Fibroblast of lung (primary cell): ENCODE data around the gene PLCB2. TPM values are rescaled to one million over a fixed set of nuclear protein-coding genes. Genes with fewer than 3 reads are reported as not detected.
A peak's percentile ranks its signal among the peaks of the same experiment; 100 is the strongest.

Source experiments
- DNase-seq, 2 donors: peaks; one replicate each; pipeline versions ENCODE4 v3.0.0 to v3.0.0-alpha.2; 2010; ENCODE audit warnings: low read depth in 2 of 2
- H2AFZ ChIP-seq: 2 replicates; pipeline ENCODE4 v1.5.1; 2012; ENCODE audit warnings: low read length, control low read depth, inconsistent platforms
- H3K27ac ChIP-seq: 2 replicates; pipeline ENCODE4 v1.5.1; 2011; ENCODE audit warnings: low read length, control low read depth; ENCODE audit not compliant: insufficient read depth
- H3K27me3 ChIP-seq: 2 replicates; pipeline ENCODE4 v1.5.1; 2011; ENCODE audit warnings: mild to moderate bottlenecking, low read length; ENCODE audit not compliant: control insufficient read depth, insufficient read depth
- H3K36me3 ChIP-seq: 2 replicates; pipeline ENCODE4 v1.5.1; 2011; ENCODE audit warnings: low read length; ENCODE audit not compliant: control insufficient read depth, insufficient read depth
- H3K4me1 ChIP-seq: 2 replicates; pipeline ENCODE4 v1.5.1; 2011; ENCODE audit warnings: low read length; ENCODE audit not compliant: control insufficient read depth, insufficient read depth; ENCODE audit errors: extremely low read depth
- H3K4me2 ChIP-seq: 2 replicates; pipeline ENCODE4 v1.5.1; 2011; ENCODE audit warnings: low read length, control low read depth; ENCODE audit not compliant: insufficient read depth; ENCODE audit errors: extremely low read depth
- H3K4me3 ChIP-seq, 4 experiments: fragments of 200-600 bp in 1 of 4; sonication (generic) in 1 of 4; replicated peaks in 1 of 4; 2 replicates each; pipeline ENCODE4 v1.5.1; 2011 to 2016; ENCODE audit warnings: low read length in 4 of 4, low read depth in 3 of 4, mild to moderate bottlenecking in 3 of 4, control low read depth in 2 of 4, inconsistent platforms in 1 of 4, mixed read lengths in 1 of 4; ENCODE audit not compliant: insufficient read depth in 1 of 4; ENCODE audit errors: control extremely low read depth in 1 of 4
- H3K79me2 ChIP-seq: 2 replicates; pipeline ENCODE4 v1.5.1; 2012; ENCODE audit warnings: mild to moderate bottlenecking, low read length, inconsistent platforms; ENCODE audit not compliant: control insufficient read depth, insufficient read depth
- H3K9ac ChIP-seq: 2 replicates; pipeline ENCODE4 v1.5.1; 2011; ENCODE audit warnings: mild to moderate bottlenecking, low read length, control low read depth; ENCODE audit not compliant: insufficient read depth
- H3K9me3 ChIP-seq: 2 replicates; pipeline ENCODE4 v1.5.1; 2012; ENCODE audit warnings: low read depth, low read length; ENCODE audit not compliant: control insufficient read depth, insufficient read depth
- H4K20me1 ChIP-seq: 2 replicates; pipeline ENCODE4 v1.5.1; 2011; ENCODE audit warnings: low read length; ENCODE audit not compliant: control insufficient read depth, insufficient read depth; ENCODE audit errors: extremely low read depth
- EZH2 ChIP-seq: IDR thresholded peaks from 2 replicates; pipeline ENCODE4 v1.5.1; 2012; ENCODE audit warnings: low read length, control low read depth, mild to moderate bottlenecking; ENCODE audit errors: missing control alignments
- polyA plus RNA-seq, 2 donors: library from polyadenylated mRNA; depleted of rRNA in 1 of 2; stranded (reverse) in 1 of 2; unstranded in 1 of 2; fragments of >200 nt; gene quantifications; 2 replicates each; pipeline ENCODE4 v1.2.1, GENCODE V29; 2011 to 2012; ENCODE audit warnings: missing spikeins in 1 of 2
- total RNA-seq: library from RNA; depleted of rRNA; stranded (reverse); fragments of >200 nt; gene quantifications from 2 replicates; pipeline ENCODE4 v1.2.1, GENCODE V29; 2014
- TF ChIP-seq, protein P1 (sequence below), 2 donors: IDR thresholded peaks in 1 of 2; conservative IDR thresholded peaks in 1 of 2; 1 replicate in 1 of 2; 2 replicates in 1 of 2; pipeline ENCODE4 v1.5.1; 2011 to 2012; ENCODE audit warnings: low read length in 2 of 2, control low read depth in 1 of 2, inconsistent platforms in 1 of 2, low read depth in 1 of 2, mild to moderate bottlenecking in 1 of 2

PLCB2 gene
- total and polyA plus RNA-seq, 2 donors (not counting 1 experiment from before 2014, with no cell fraction given), result under 0.01 to 0.40 TPM

- H3K27ac ChIP-seq, result no peak overlapping the region
- H3K79me2 ChIP-seq, result no peaks in the 10 kb centered on the region
- peaks cover 3% of the 10 kb centered on the region for H3K27me3 ChIP-seq
- no peak overlapping the region for H3K4me2 ChIP-seq
- H3K4me3 ChIP-seq, result no peak overlapping the region
- DNase-seq, result no peak
- no peak overlapping the region for H3K9ac ChIP-seq
- no peaks in the 10 kb centered on the region for H4K20me1 ChIP-seq
- no peaks in the 10 kb centered on the region for H3K4me1 ChIP-seq
- H3K36me3 ChIP-seq, result no peaks in the 10 kb centered on the region
- no peak overlapping the region for H2AFZ ChIP-seq
- no peaks in the 10 kb centered on the region for H3K9me3 ChIP-seq
- no peak for TF ChIP-seq EZH2
- TF ChIP-seq, protein P1, sequence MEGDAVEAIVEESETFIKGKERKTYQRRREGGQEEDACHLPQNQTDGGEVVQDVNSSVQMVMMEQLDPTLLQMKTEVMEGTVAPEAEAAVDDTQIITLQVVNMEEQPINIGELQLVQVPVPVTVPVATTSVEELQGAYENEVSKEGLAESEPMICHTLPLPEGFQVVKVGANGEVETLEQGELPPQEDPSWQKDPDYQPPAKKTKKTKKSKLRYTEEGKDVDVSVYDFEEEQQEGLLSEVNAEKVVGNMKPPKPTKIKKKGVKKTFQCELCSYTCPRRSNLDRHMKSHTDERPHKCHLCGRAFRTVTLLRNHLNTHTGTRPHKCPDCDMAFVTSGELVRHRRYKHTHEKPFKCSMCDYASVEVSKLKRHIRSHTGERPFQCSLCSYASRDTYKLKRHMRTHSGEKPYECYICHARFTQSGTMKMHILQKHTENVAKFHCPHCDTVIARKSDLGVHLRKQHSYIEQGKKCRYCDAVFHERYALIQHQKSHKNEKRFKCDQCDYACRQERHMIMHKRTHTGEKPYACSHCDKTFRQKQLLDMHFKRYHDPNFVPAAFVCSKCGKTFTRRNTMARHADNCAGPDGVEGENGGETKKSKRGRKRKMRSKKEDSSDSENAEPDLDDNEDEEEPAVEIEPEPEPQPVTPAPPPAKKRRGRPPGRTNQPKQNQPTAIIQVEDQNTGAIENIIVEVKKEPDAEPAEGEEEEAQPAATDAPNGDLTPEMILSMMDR (conservative IDR thresholded peaks at IDR 0.05 in 1 of 2, IDR thresholded peaks at IDR 0.05 in 1 of 2; ENCODE audit: low read depth in 1 of 2, low read length in 2 of 2), result peak; percentile 7 to 18
These were observed 35.2 kb downstream of the PLCB2 start for GRCh38 chr15:40272485-40273056.

GRCh38 chr15:40271685-40272484 lies 35.9 kb downstream of the PLCB2 start:
- Histone ChIP-seq H3K9ac (no peak overlapping the region), H3K36me3 (no peaks in the 10 kb centered on the region), H3K79me2 (no peaks in the 10 kb centered on the region), H3K4me3 (no peak overlapping the region), H3K9me3 (no peaks in the 10 kb centered on the region), H3K27me3 (no peaks in the 10 kb centered on the region), H3K4me2 (no peak overlapping the region), H3K27ac (no peak overlapping the region), H4K20me1 (no peaks in the 10 kb centered on the region), H3K4me1 (peaks cover 2% of the 10 kb centered on the region), H2AFZ (no peak overlapping the region)
- TF ChIP-seq EZH2, result no peak
- TF ChIP-seq, protein P1 (conservative IDR thresholded peaks at IDR 0.05 in 1 of 2, IDR thresholded peaks at IDR 0.05 in 1 of 2; ENCODE audit: low read depth in 1 of 2, low read length in 2 of 2), result no peak
- DNase-seq, result no peak

GRCh38 chr15:40270246-40270995 lies 37.3 kb downstream of the PLCB2 start:
- no peak overlapping the region for H3K4me2 ChIP-seq
- H3K27ac ChIP-seq, result no peak overlapping the region
- no peak overlapping the region for H3K9ac ChIP-seq
- TF ChIP-seq, protein P1 (conservative IDR thresholded peaks at IDR 0.05 in 1 of 2, IDR thresholded peaks at IDR 0.05 in 1 of 2; ENCODE audit: low read depth in 1 of 2, low read length in 2 of 2), result no peak
- TF ChIP-seq EZH2, result no peak
- no peaks in the 10 kb centered on the region for H3K36me3 ChIP-seq
- H3K4me1 ChIP-seq, result peaks cover 7% of the 10 kb centered on the region
- no peak for DNase-seq
- H3K9me3 ChIP-seq, result no peaks in the 10 kb centered on the region
- no peak overlapping the region for H3K4me3 ChIP-seq
- no peak overlapping the region for H2AFZ ChIP-seq
- no peaks in the 10 kb centered on the region for H4K20me1 ChIP-seq
- no peaks in the 10 kb centered on the region for H3K27me3 ChIP-seq
- H3K79me2 ChIP-seq, result no peaks in the 10 kb centered on the region
